ENCODE data around the gene AK4.

DNA sequence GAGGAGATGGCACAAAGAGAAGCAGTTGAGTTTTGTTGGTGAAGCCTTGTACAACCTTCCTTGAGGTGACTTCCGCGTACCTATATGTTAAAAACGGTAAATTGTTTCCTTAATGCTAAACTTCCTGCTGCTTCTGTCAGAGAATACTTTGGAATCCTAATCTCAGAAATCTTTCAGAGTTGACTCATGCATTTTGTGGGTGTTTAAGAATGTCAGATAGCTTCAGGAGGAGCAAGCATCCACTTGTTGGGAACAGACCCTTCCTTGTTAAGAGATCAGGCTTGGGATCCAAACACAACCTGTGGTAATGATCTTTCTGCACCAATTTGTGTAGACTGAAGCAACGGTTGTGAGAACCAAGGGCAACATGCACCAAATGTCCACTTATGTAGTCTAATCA, 29.5 kb downstream of the AK4 start:
- no peak for TF ChIP-seq EZH2 (IDR thresholded peaks at IDR 0.05; ENCODE audit: insufficient read depth, low read length)
- TF ChIP-seq, protein P1, sequence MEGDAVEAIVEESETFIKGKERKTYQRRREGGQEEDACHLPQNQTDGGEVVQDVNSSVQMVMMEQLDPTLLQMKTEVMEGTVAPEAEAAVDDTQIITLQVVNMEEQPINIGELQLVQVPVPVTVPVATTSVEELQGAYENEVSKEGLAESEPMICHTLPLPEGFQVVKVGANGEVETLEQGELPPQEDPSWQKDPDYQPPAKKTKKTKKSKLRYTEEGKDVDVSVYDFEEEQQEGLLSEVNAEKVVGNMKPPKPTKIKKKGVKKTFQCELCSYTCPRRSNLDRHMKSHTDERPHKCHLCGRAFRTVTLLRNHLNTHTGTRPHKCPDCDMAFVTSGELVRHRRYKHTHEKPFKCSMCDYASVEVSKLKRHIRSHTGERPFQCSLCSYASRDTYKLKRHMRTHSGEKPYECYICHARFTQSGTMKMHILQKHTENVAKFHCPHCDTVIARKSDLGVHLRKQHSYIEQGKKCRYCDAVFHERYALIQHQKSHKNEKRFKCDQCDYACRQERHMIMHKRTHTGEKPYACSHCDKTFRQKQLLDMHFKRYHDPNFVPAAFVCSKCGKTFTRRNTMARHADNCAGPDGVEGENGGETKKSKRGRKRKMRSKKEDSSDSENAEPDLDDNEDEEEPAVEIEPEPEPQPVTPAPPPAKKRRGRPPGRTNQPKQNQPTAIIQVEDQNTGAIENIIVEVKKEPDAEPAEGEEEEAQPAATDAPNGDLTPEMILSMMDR (IDR thresholded peaks at IDR 0.05; ENCODE audit: insufficient read depth, low read depth, low read length): no peak
